Measurements from ENCODE around the gene ZNF684.

The ZNF684 gene

GRCh38 chr1:40588586-40588985, 57.1 kb downstream of the ZNF684 start:
- in situ Hi-C loops (cut with HindIII; ENCODE audit: low pct_unique_long_range_greater_than_20kb, low sequenced_read_pairs), result no loop called here
- no peak for DNase-seq (ENCODE audit: low read depth in 1 of 2, low spot score in 1 of 2)
- no peak for TF ChIP-seq JUND (IDR thresholded peaks at IDR 0.05; ENCODE audit: low read depth)

- in situ Hi-C loops (cut with HindIII; ENCODE audit: low pct_unique_long_range_greater_than_20kb, low sequenced_read_pairs), result no loop called here
- no peak for TF ChIP-seq JUND (IDR thresholded peaks at IDR 0.05; ENCODE audit: low read depth)
- DNase-seq (ENCODE audit: low read depth in 1 of 2, low spot score in 1 of 2), result peak in 1 of 2 experiments; percentile 81
Observed at GRCh38 chr1:40592107-40592803, 60.8 kb downstream of the ZNF684 start.

- in situ Hi-C loops (cut with HindIII; ENCODE audit: low pct_unique_long_range_greater_than_20kb, low sequenced_read_pairs), result no loop called here
- TF ChIP-seq JUND (IDR thresholded peaks at IDR 0.05; ENCODE audit: low read depth), result no peak
- no peak for DNase-seq (ENCODE audit: low read depth in 1 of 2, low spot score in 1 of 2)
Observed at GRCh38 chr1:40593449-40594186, 62.2 kb downstream of the ZNF684 start.

GRCh38 chr1:40594187-40594531, 62.7 kb downstream of the ZNF684 start:
- no peak for TF ChIP-seq JUND (IDR thresholded peaks at IDR 0.05; ENCODE audit: low read depth)
- in situ Hi-C loops (cut with HindIII; ENCODE audit: low pct_unique_long_range_greater_than_20kb, low sequenced_read_pairs), result no loop called here
- DNase-seq (ENCODE audit: low read depth in 1 of 2, low spot score in 1 of 2), result no peak

- DNase-seq (ENCODE audit: low read depth in 1 of 2, low spot score in 1 of 2), result no peak
- in situ Hi-C loops (cut with HindIII; ENCODE audit: low pct_unique_long_range_greater_than_20kb, low sequenced_read_pairs), result no loop called here
- no peak for TF ChIP-seq JUND (IDR thresholded peaks at IDR 0.05; ENCODE audit: low read depth)
Observed at GRCh38 chr1:40595623-40596022, 64.2 kb downstream of the ZNF684 start.

Measured in T47D (cell line).